Tibial nerve (tissue), 4 donors: ENCODE results near the gene C1orf115. TPM values are rescaled to one million over a fixed set of nuclear protein-coding genes. Genes with fewer than 3 reads are reported as not detected.

Source experiments
- DNase-seq, 2 donors: peaks; one replicate each; pipeline ENCODE4 v3.0.0-alpha.2; 2019; ENCODE audit warnings: low spot score in 2 of 2
- H3K27ac ChIP-seq, 4 donors: fragments of 200-600 bp; sonication (generic) in 3 of 4; one replicate each; pipeline ENCODE4 v1.5.1; 2017 to 2019; ENCODE audit warnings: mild to moderate bottlenecking in 1 of 4
- H3K27me3 ChIP-seq, 2 donors: fragments of 200-600 bp; sonication (generic) in 1 of 2; one replicate each; pipeline versions ENCODE4 v1.5.1 to v1.6.0; 2017 to 2019
- H3K36me3 ChIP-seq, 3 donors: fragments of 200-600 bp; sonication (generic); one replicate each; pipeline ENCODE4 v1.5.1; 2018 to 2019
- H3K4me1 ChIP-seq, 4 donors: fragments of 200-600 bp; sonication (generic) in 3 of 4; one replicate each; pipeline ENCODE4 v1.5.1; 2017 to 2019
- H3K4me3 ChIP-seq, 4 donors: fragments of 200-600 bp; sonication (generic) in 3 of 4; one replicate each; pipeline ENCODE4 v1.5.1; 2017 to 2019; ENCODE audit warnings: mild to moderate bottlenecking in 1 of 4, moderate library complexity in 1 of 4
- H3K9me3 ChIP-seq, 4 donors: fragments of 200-600 bp; sonication (generic) in 3 of 4; one replicate each; pipeline ENCODE4 v1.5.1; 2017 to 2019
- EP300 ChIP-seq, 2 donors: sonication (generic); formaldehyde crosslinking; IDR thresholded peaks; one replicate each; pipeline ENCODE4 v1.6.1; 2017; ENCODE audit warnings: antibody characterized with exemption in 2 of 2, mild to moderate bottlenecking in 1 of 2
- POLR2A ChIP-seq, 2 donors: fragments of 450-650 bp; IDR thresholded peaks; one replicate each; pipeline ENCODE4 v1.6.1; 2017; ENCODE audit warnings: antibody characterized with exemption in 2 of 2, mild to moderate bottlenecking in 2 of 2, moderate library complexity in 2 of 2
- WGBS, 2 donors: methylation state at CpG; one replicate each; pipeline ENCODE4 v1.1.5; 2018; 5-methylcytosine and 5-hydroxymethylcytosine counted together
- total RNA-seq, 4 donors: library from RNA; depleted of rRNA; stranded (reverse); fragments of >200 nt; gene quantifications; one replicate each; pipeline ENCODE4 v1.1.0, GENCODE V29; 2016
- TF ChIP-seq, protein P1 (sequence below), 5 experiments: fragments of 200-600 bp in 3 of 5; fragments of 450-650 bp in 2 of 5; sonication (generic) in 3 of 5; IDR thresholded peaks; one replicate each; pipeline ENCODE4 v1.5.1; 2016 to 2019; ENCODE audit warnings: antibody characterized with exemption in 5 of 5, mild to moderate bottlenecking in 3 of 5, moderate library complexity in 2 of 5

The C1orf115 gene
- total RNA-seq, 4 donors from 2014 or later, result 21.2 to 34.3 (median 28.8) TPM

DNA sequence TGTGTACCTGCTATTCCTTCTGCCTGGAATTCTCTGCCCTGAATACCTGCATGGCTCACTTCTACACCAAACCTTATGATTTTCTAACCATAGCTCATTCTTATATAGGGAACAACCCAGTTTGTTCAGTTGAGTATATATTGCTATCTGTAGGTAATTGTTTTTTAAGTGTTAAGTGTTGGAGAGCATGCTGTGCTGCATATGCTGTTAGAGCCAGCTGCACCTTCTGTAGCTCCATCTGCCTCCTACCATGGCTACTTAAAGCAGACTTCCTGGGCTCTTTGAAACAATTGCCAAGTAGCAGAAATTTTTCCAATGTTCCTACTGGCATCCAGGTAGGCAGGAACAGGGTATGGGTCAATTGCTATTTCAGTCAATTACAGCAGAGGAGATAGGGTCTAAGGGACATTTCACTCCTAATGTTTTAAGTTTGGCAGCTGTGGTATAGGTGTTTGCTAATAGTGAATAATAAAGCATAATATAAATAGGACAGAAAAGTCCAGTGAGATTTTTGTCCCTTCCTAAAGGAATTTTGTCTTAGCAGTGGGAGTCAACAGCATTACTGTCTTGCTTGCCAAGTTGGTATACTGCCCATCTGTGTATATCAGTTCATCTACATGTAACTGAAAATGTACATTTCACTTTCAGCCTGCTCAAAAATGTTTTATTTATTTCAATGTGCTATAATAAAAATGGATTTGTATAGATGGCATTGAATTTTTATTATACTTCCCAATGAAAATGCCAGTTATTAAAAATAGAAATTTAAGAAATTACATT lies 34.0 kb upstream of the C1orf115 start:
- H3K9me3 ChIP-seq, result no peaks in the 10 kb centered on the region
- DNase-seq, result no peak
- H3K27me3 ChIP-seq, result no peaks in the 10 kb centered on the region
- H3K4me3 ChIP-seq, result no peak overlapping the region
- H3K27ac ChIP-seq, result no peak overlapping the region
- no peaks in the 10 kb centered on the region for H3K4me1 ChIP-seq
- peaks cover 0 to 42% (median 0%) of the 10 kb centered on the region in 3 donors for H3K36me3 ChIP-seq
- TF ChIP-seq POLR2A (IDR thresholded peaks at IDR 0.05), result no peak
- TF ChIP-seq, protein P1, sequence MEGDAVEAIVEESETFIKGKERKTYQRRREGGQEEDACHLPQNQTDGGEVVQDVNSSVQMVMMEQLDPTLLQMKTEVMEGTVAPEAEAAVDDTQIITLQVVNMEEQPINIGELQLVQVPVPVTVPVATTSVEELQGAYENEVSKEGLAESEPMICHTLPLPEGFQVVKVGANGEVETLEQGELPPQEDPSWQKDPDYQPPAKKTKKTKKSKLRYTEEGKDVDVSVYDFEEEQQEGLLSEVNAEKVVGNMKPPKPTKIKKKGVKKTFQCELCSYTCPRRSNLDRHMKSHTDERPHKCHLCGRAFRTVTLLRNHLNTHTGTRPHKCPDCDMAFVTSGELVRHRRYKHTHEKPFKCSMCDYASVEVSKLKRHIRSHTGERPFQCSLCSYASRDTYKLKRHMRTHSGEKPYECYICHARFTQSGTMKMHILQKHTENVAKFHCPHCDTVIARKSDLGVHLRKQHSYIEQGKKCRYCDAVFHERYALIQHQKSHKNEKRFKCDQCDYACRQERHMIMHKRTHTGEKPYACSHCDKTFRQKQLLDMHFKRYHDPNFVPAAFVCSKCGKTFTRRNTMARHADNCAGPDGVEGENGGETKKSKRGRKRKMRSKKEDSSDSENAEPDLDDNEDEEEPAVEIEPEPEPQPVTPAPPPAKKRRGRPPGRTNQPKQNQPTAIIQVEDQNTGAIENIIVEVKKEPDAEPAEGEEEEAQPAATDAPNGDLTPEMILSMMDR (IDR thresholded peaks at IDR 0.05), result no peak
- no peak for TF ChIP-seq EP300 (IDR thresholded peaks at IDR 0.05)

GRCh38 chr1:220666349-220666748 lies 23.8 kb upstream of the C1orf115 start:
- TF ChIP-seq EP300 (IDR thresholded peaks at IDR 0.05) (no peak), POLR2A (IDR thresholded peaks at IDR 0.05) (no peak)
- TF ChIP-seq, protein P1 (IDR thresholded peaks at IDR 0.05), result no peak
- no peak overlapping the region for H3K4me3 ChIP-seq
- WGBS, 2 donors, result 74 to 81% methylated on average over 3 of the region's 3 CpGs
- no peak for DNase-seq
- H3K36me3 ChIP-seq, result peaks cover 0 to 7% (median 0%) of the 10 kb centered on the region in 3 donors
- H3K27me3 ChIP-seq, result no peaks in the 10 kb centered on the region
- no peak overlapping the region for H3K27ac ChIP-seq
- H3K9me3 ChIP-seq, result peaks cover 0 to 18% (median 3%) of the 10 kb centered on the region in 4 donors
- H3K4me1 ChIP-seq, result no peaks in the 10 kb centered on the region

DNA sequence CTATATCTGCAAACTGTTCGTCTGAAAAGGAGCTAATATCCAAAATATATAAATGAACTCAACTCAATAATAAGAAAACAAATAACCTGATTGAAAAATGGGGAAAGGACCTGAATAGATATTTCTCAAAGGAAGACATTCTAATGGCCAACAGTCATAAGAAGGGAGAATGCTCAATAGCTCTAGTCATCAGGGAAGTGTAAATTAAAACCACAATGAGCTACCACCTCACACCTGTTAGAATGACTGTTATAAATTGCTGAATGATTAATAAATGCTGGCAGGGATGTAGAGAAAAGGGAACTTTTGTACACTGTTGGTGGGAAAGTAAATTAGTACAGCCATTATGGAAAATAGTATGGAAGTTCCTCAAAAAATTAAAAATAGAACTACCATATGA lies 21.2 kb upstream of the C1orf115 start:
- whole genome bisulfite sequencing, 2 donors, result 85 to 90% methylated on average over 1 of the region's 1 CpG
- no peaks in the 10 kb centered on the region for H3K27me3 ChIP-seq
- H3K36me3 ChIP-seq, result no peaks in the 10 kb centered on the region
- no peaks in the 10 kb centered on the region for H3K4me1 ChIP-seq
- no peak for TF ChIP-seq EP300 (IDR thresholded peaks at IDR 0.05)
- no peak for TF ChIP-seq POLR2A (IDR thresholded peaks at IDR 0.05)
- TF ChIP-seq, protein P1 (IDR thresholded peaks at IDR 0.05), result no peak
- H3K9me3 ChIP-seq, result peaks cover 0 to 18% (median 3%) of the 10 kb centered on the region in 4 donors
- no peak overlapping the region for H3K27ac ChIP-seq
- no peak overlapping the region for H3K4me3 ChIP-seq
- no peak for DNase-seq

- H3K4me1 ChIP-seq, result no peaks in the 10 kb centered on the region
- no peak for DNase-seq
- H3K4me3 ChIP-seq, result no peak overlapping the region
- TF ChIP-seq, protein P1 (IDR thresholded peaks at IDR 0.05), result no peak
- TF ChIP-seq EP300 (IDR thresholded peaks at IDR 0.05) (no peak), POLR2A (IDR thresholded peaks at IDR 0.05) (no peak)
- no peak overlapping the region for H3K27ac ChIP-seq
- H3K36me3 ChIP-seq, result no peaks in the 10 kb centered on the region
- no peaks in the 10 kb centered on the region for H3K27me3 ChIP-seq
- peaks cover 0 to 18% (median 3%) of the 10 kb centered on the region in 4 donors for H3K9me3 ChIP-seq
These were observed 19.8 kb upstream of the C1orf115 start for GRCh38 chr1:220670365-220670764.

GRCh38 chr1:220673921-220674320 lies 16.2 kb upstream of the C1orf115 start:
- 89 to 92% methylated on average over 1 of the region's 1 CpG for WGBS, 2 donors
- no peak overlapping the region for H3K4me3 ChIP-seq
- TF ChIP-seq EP300 (IDR thresholded peaks at IDR 0.05) (no peak), POLR2A (IDR thresholded peaks at IDR 0.05) (no peak)
- TF ChIP-seq, protein P1 (IDR thresholded peaks at IDR 0.05), result no peak
- no peaks in the 10 kb centered on the region for H3K27me3 ChIP-seq
- no peak for DNase-seq
- H3K9me3 ChIP-seq, result peaks cover 0 to 17% (median 3%) of the 10 kb centered on the region in 4 donors
- no peak overlapping the region for H3K27ac ChIP-seq
- no peaks in the 10 kb centered on the region for H3K4me1 ChIP-seq
- H3K36me3 ChIP-seq, result no peaks in the 10 kb centered on the region
